ENCODE results near the gene MAST2. TPM values are rescaled to one million over a fixed set of nuclear protein-coding genes. Genes with fewer than 3 reads are reported as not detected.
"Not testable (repeated sequence)": the region's sequence is repeated elsewhere in the genome, so short reads cannot be mapped to it uniquely, and the experiment has no call there.

The MAST2 gene
- polyA plus RNA-seq, 1 experiment = 24.7 TPM

DNA sequence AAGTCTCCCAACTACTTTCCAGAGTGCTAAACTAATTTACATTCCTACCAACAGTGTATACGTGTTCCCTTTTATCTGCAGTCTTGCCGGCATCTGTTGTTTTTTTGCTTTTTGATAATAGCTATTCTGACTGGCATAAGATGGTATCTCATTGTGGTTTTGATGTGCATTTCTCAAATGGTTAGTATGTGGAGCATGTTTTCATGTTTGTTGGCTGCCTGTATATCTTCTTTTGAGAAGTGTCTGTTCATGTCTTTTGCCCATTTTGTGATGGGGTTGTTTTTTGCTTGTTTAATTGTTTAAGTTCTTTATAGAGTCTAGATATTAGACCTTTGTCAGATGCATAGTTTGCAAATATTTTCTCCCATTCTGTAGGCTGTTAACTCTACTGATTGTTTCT, 46.6 kb downstream of the MAST2 start:
- TF ChIP-seq, protein P1, sequence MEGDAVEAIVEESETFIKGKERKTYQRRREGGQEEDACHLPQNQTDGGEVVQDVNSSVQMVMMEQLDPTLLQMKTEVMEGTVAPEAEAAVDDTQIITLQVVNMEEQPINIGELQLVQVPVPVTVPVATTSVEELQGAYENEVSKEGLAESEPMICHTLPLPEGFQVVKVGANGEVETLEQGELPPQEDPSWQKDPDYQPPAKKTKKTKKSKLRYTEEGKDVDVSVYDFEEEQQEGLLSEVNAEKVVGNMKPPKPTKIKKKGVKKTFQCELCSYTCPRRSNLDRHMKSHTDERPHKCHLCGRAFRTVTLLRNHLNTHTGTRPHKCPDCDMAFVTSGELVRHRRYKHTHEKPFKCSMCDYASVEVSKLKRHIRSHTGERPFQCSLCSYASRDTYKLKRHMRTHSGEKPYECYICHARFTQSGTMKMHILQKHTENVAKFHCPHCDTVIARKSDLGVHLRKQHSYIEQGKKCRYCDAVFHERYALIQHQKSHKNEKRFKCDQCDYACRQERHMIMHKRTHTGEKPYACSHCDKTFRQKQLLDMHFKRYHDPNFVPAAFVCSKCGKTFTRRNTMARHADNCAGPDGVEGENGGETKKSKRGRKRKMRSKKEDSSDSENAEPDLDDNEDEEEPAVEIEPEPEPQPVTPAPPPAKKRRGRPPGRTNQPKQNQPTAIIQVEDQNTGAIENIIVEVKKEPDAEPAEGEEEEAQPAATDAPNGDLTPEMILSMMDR (IDR thresholded peaks at IDR 0.05; ENCODE audit: low read depth, low read length) = no peak
- Histone ChIP-seq H3K27me3 (ENCODE audit: control insufficient read depth, insufficient read depth, low read length) (no peaks in the 10 kb centered on the region), H3K27ac (ENCODE audit: low read depth, low read length) (no peak overlapping the region), H3K9me3 (ENCODE audit: control insufficient read depth, insufficient read depth, low read length) (no peaks in the 10 kb centered on the region), H3K4me3 (ENCODE audit: low read depth, low read length) (no peak overlapping the region)
- no peak for DNase-seq (ENCODE audit: low read depth, low spot score)
- ChIA-PET CTCF (interaction anchor here (1.6 kb wide), 1 partner anchor 29 kb away, joined by 3 read pairs; no protein-coding TSS in a partner anchor), POLR2A (no interaction called here)

GRCh38 chr1:45854724-45855123, 51.3 kb downstream of the MAST2 start:
- POLR2A ChIA-PET = no interaction called here
- CTCF ChIA-PET = interaction anchor here (1.3 kb wide), 1 partner anchor 11 kb away, joined by 5 read pairs; no protein-coding TSS in a partner anchor
- TF ChIP-seq, protein P1 (IDR thresholded peaks at IDR 0.05; ENCODE audit: low read depth, low read length) = no peak

DNA sequence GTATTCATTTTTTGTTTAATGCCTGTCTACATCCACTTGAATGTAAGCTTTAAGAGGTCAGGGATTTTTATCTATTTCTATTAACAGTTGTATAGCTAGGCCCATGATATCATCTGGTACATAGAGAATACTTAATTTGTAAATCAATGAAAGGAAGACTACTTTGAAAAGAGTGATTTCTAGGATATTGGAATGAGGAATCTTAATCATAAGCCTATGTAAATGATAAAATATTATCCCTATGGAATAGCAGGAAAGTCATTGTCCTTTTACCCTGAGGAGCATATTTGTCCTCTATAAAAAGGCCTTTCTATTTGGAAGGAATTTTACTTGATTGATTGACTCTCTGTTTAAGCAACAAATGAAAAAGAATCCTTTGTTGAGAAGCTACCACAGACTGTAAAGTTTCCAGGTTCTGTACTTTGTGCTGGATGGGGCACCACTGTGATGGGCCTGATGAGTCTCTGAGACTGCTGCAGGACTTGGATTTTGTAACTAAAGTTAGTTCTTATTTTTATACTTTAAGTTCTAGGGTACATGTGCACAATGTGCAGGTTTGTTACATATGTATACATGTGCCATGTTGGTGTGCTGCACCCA, 53.8 kb downstream of the MAST2 start:
- Histone ChIP-seq H3K27me3 (ENCODE audit: control insufficient read depth, insufficient read depth, low read length) (no peaks in the 10 kb centered on the region), H3K9me3 (ENCODE audit: control insufficient read depth, insufficient read depth, low read length) (no peaks in the 10 kb centered on the region), H3K27ac (ENCODE audit: low read depth, low read length) (no peak overlapping the region), H3K4me3 (ENCODE audit: low read depth, low read length) (no peak overlapping the region)
- no peak for DNase-seq (ENCODE audit: low read depth, low spot score)
- TF ChIP-seq, protein P1 (IDR thresholded peaks at IDR 0.05; ENCODE audit: low read depth, low read length) = no peak
- ChIA-PET CTCF (no interaction called here), POLR2A (no interaction called here)

More at GRCh38 chr1:45854724-45855123, 51.3 kb downstream of the MAST2 start:
- H3K4me3 ChIP-seq (ENCODE audit: low read depth, low read length) = no peak overlapping the region
- H3K27me3 ChIP-seq (ENCODE audit: control insufficient read depth, insufficient read depth, low read length) = no peaks in the 10 kb centered on the region
- no peak overlapping the region for H3K27ac ChIP-seq (ENCODE audit: low read depth, low read length)
- no peak for DNase-seq (ENCODE audit: low read depth, low spot score)
- no peaks in the 10 kb centered on the region for H3K9me3 ChIP-seq (ENCODE audit: control insufficient read depth, insufficient read depth, low read length)

- CTCF ChIA-PET; H3K9me3 ChIP-seq (ENCODE audit: control insufficient read depth, insufficient read depth, low read length): not testable (repeated sequence)
Observed at GRCh38 chr1:45857755-45858492, 54.5 kb downstream of the MAST2 start.

GRCh38 chr1:45859221-45859620, 55.8 kb downstream of the MAST2 start:
- TF ChIP-seq, protein P1 (IDR thresholded peaks at IDR 0.05; ENCODE audit: low read depth, low read length) = no peak
- ChIA-PET CTCF (interaction anchor here (1.3 kb wide), 1 partner anchor 16 kb away, joined by 3 read pairs; no protein-coding TSS in a partner anchor), POLR2A (no interaction called here)
- DNase-seq (ENCODE audit: low read depth, low spot score) = no peak
- Histone ChIP-seq H3K4me3 (ENCODE audit: low read depth, low read length) (no peak overlapping the region), H3K27me3 (ENCODE audit: control insufficient read depth, insufficient read depth, low read length) (no peaks in the 10 kb centered on the region), H3K27ac (ENCODE audit: low read depth, low read length) (no peak overlapping the region), H3K9me3 (ENCODE audit: control insufficient read depth, insufficient read depth, low read length) (no peaks in the 10 kb centered on the region)

More at GRCh38 chr1:45857755-45858492, 54.5 kb downstream of the MAST2 start:
- H3K4me3 ChIP-seq (ENCODE audit: low read depth, low read length); DNase-seq (ENCODE audit: low read depth, low spot score); POLR2A ChIA-PET; H3K27ac ChIP-seq (ENCODE audit: low read depth, low read length); H3K27me3 ChIP-seq (ENCODE audit: control insufficient read depth, insufficient read depth, low read length): not testable (repeated sequence)
